LNCAP (cell line): ENCODE results near the gene TEX101.

ENCODE experiments used
- TF ChIP-seq, protein P1 (sequence below): fragments of 450-650 bp; IDR thresholded peaks from 2 replicates; pipeline ENCODE4 v1.5.1; 2017; ENCODE audit warnings: mild to moderate bottlenecking

TEX101 gene

DNA sequence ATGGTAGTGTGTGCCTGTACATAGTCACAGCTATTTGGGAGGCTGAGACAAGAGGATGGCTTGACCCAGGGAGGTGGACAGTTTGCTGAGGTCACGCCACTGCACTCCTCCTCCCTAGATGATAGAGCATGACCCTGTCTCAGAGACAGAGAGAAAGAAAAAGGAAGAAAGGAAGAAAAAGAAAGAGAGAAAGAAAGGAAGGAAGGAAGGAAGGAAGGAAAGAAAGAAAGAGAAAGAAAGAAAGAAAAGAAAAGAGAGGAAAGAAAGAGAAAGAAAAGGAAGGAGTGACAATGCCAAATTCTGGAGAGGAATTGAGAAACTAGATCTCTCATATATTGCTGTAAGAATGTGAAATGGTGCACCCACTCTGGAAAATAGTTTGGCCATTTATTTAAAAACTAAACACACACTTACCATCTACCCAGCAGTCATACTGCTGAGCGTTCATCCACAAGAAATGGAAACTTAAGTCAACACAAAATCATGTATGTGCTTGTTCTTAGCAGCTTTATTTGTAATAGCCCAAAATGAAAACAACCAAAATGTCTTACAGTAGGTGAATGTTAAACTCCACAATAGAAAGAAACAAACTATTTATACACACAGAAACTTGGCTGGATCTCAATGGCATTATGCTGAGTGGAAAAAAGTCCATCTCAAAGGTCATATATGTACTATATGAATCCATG lies 7.5 kb downstream of the TEX101 start:
- TF ChIP-seq, protein P1, sequence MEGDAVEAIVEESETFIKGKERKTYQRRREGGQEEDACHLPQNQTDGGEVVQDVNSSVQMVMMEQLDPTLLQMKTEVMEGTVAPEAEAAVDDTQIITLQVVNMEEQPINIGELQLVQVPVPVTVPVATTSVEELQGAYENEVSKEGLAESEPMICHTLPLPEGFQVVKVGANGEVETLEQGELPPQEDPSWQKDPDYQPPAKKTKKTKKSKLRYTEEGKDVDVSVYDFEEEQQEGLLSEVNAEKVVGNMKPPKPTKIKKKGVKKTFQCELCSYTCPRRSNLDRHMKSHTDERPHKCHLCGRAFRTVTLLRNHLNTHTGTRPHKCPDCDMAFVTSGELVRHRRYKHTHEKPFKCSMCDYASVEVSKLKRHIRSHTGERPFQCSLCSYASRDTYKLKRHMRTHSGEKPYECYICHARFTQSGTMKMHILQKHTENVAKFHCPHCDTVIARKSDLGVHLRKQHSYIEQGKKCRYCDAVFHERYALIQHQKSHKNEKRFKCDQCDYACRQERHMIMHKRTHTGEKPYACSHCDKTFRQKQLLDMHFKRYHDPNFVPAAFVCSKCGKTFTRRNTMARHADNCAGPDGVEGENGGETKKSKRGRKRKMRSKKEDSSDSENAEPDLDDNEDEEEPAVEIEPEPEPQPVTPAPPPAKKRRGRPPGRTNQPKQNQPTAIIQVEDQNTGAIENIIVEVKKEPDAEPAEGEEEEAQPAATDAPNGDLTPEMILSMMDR = no peak

- TF ChIP-seq, protein P1 = no peak
Measured at GRCh38 chr19:43422689-43423066, 8.0 kb downstream of the TEX101 start.

DNA sequence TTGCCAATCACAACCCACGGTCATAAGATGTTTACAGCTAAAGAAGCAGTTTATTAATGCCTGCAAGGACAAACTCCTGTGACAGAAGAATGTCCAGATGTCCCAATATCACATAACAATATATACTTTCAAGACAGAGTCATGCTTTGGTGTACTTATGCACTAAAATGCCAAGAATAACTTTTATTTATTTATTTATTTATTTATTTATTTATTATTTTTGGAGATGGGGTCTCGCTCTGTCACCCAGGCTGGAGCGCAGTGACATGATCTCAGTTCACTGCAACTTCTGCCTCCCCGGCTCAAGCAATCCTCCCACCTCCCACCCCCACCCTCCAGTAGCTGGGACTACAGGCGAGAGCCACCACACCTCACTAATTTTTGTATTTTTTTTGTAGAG lies 9.1 kb downstream of the TEX101 start:
- TF ChIP-seq, protein P1 = no peak

DNA sequence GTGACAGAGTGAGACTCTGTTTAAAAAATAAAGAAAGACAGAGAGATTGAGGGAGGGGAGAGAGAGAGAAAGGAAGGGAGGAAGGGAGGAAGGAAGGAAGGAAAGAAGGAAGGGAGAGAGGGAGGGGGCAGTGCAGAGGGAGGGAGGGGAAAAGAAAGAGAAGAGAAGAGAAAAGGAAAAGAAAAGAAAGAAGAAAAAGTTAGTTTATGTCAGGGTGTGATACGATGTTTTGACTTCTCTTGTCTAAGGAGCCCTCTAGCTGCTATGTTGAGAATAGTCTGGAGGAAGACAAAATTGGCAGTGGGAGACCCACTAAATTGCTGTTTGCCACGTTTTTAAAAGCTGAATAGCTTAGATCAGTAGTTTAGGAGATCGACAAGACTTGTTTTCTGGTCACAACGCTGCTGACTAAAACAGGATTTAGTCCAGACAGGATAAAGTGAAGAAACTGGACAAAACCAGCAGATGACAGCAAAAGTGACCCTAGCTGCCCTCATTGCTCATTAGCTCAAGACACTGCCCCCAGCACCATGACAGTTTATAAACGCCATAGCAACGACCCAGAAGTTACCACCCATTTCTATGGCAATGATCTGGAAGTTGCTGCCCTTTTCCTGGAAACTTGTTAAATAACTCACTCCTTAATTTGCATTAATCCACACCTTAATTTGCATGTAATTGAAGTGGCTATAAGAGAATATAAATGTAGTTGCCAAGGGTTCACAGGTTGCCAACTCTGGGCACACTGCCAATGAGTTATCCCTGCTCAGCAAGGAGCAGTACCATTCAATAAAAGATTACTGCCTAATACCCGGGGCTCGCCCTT lies 11.1 kb downstream of the TEX101 start:
- TF ChIP-seq, protein P1 = peak; percentile 47

DNA sequence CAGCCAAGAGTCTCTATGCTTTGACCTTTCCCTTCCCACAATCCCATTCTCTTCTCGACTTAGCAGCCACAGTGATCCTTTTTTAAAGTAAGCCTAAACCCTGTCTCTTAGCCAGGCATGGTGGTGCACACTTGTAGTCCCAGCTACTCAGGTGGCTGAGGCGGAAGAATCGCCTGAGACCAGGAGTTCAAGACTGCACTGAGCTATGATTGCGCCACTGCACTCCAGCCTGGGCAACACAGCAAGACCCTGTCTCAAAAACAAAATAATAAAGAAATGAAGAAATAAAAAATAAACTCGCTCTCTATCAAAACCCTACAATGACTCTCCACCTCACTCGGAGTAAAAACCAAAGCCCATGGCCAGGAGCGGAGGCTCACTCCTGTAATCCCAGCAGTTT lies 14.7 kb downstream of the TEX101 start:
- TF ChIP-seq, protein P1 = no peak

GRCh38 chr19:43430142-43430710 lies 15.5 kb downstream of the TEX101 start:
- TF ChIP-seq, protein P1 = no peak; the same call in 1 of the 2 replicates

- TF ChIP-seq, protein P1 = no peak
Measured at GRCh38 chr19:43430976-43431375, 16.3 kb downstream of the TEX101 start.
